HG03159 (cell line): ENCODE measurements around the gene TBC1D23.
A peak's percentile ranks its signal among the peaks of the same experiment; 100 is the strongest.
"Not testable (repeated sequence)": the region's sequence is repeated elsewhere in the genome, so short reads cannot be mapped to it uniquely, and the experiment has no call there.

ENCODE experiments used
- ATAC-seq: cut with Tn5 transposase; IDR thresholded peaks from one replicate; pipeline ENCODE4 v1.9.1; 2021; ENCODE audit warnings: mild to moderate bottlenecking, moderate library complexity; ENCODE audit not compliant: unreplicated experiment

Gene TBC1D23

GRCh38 chr3:100260685-100261484, at the start of gene TBC1D23:
TBC1D23 (plus strand) TSS chr3:100260992; CDS start chr3:100261019, 27 bp downstream.
- peak; percentile 100 for ATAC-seq

- no peak for ATAC-seq
Observed at GRCh38 chr3:100213891-100214573, 46.8 kb upstream of the TBC1D23 start.

GRCh38 chr3:100214574-100214964, 46.2 kb upstream of the TBC1D23 start:
- no peak for ATAC-seq

GRCh38 chr3:100216713-100217112, 44.1 kb upstream of the TBC1D23 start:
- ATAC-seq: no peak

GRCh38 chr3:100221159-100221558, 39.6 kb upstream of the TBC1D23 start:
- no peak for ATAC-seq

- ATAC-seq: no peak
Observed at GRCh38 chr3:100225193-100225592, 35.6 kb upstream of the TBC1D23 start.

- ATAC-seq: no peak
Observed at GRCh38 chr3:100225883-100226282, 34.9 kb upstream of the TBC1D23 start.

GRCh38 chr3:100226712-100227429, 33.9 kb upstream of the TBC1D23 start:
- ATAC-seq: no peak

- ATAC-seq: no peak
Observed at GRCh38 chr3:100227511-100227921, 33.3 kb upstream of the TBC1D23 start.

- ATAC-seq: no peak
Observed at GRCh38 chr3:100228247-100228646, 32.5 kb upstream of the TBC1D23 start.

- ATAC-seq: not testable (repeated sequence)
Observed at GRCh38 chr3:100229188-100229587, 31.6 kb upstream of the TBC1D23 start.

- ATAC-seq: no peak
Observed at GRCh38 chr3:100230710-100231109, 30.1 kb upstream of the TBC1D23 start.

- ATAC-seq: no peak
Observed at GRCh38 chr3:100231668-100232067, 29.1 kb upstream of the TBC1D23 start.

- ATAC-seq: no peak
Observed at GRCh38 chr3:100234364-100234763, 26.4 kb upstream of the TBC1D23 start.

GRCh38 chr3:100238599-100238998, 22.2 kb upstream of the TBC1D23 start:
- ATAC-seq: no peak

GRCh38 chr3:100242471-100242870, 18.3 kb upstream of the TBC1D23 start:
- not testable (repeated sequence) for ATAC-seq

- ATAC-seq: no peak
Observed at GRCh38 chr3:100244264-100244663, 16.5 kb upstream of the TBC1D23 start.

- no peak for ATAC-seq
Observed at GRCh38 chr3:100245136-100245535, 15.7 kb upstream of the TBC1D23 start.

- no peak for ATAC-seq
Observed at GRCh38 chr3:100245927-100246326, 14.9 kb upstream of the TBC1D23 start.

- no peak for ATAC-seq
Observed at GRCh38 chr3:100246999-100247398, 13.8 kb upstream of the TBC1D23 start.

- ATAC-seq: no peak
Observed at GRCh38 chr3:100252001-100252400, 8.8 kb upstream of the TBC1D23 start.
